ENCODE data around the gene SARNP.

Gene SARNP

DNA sequence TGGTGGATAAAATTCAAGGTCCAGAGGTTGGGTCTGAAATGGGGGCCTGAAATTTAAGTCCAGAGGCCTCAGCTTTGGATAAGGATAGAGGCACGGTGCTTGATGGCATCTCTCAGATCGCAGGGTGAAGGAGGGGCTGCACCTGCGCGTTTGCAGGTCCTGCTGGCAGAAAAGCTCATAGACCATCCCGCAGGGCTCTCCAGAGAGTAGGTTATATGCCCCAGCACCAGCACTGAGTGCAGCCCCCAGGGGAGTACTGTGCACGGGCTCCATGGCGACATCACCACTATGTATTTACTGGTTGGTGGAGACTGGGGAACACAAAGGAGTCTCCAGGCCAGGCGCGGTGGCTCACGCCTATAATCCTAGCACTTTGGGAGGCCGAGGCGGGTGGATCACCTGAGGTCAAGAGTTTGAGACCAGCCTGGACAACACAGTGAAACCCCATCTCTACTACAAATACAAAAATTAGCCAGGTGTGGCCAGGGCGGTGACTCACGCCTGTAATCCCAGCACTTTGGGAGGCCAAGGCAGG, 84.4 kb downstream of the SARNP start:
- no peak for DNase-seq (ENCODE audit: low spot score)
- TF ChIP-seq, protein P1, sequence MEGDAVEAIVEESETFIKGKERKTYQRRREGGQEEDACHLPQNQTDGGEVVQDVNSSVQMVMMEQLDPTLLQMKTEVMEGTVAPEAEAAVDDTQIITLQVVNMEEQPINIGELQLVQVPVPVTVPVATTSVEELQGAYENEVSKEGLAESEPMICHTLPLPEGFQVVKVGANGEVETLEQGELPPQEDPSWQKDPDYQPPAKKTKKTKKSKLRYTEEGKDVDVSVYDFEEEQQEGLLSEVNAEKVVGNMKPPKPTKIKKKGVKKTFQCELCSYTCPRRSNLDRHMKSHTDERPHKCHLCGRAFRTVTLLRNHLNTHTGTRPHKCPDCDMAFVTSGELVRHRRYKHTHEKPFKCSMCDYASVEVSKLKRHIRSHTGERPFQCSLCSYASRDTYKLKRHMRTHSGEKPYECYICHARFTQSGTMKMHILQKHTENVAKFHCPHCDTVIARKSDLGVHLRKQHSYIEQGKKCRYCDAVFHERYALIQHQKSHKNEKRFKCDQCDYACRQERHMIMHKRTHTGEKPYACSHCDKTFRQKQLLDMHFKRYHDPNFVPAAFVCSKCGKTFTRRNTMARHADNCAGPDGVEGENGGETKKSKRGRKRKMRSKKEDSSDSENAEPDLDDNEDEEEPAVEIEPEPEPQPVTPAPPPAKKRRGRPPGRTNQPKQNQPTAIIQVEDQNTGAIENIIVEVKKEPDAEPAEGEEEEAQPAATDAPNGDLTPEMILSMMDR (IDR thresholded peaks at IDR 0.05; ENCODE audit: extremely low read depth, missing control alignments) = no peak

DNA sequence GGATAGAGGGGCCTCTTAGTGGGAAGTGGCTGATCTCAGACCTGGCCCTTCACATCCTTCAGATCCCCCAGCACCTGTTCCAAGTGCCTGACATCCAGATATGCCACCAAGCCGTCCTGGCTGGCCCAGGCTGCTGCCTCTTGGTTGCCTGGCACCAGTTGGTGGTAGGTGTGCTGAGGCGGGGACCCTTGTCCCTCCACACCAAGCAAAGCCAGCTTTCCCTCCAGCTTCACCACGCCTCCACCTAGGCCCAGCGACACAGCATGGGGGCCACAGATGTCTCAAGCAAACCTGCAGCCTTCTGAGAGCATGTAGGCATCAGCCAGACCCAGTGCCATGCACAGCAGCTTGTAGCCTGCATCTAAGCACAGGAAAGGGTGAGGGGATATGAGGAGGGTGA, 85.2 kb downstream of the SARNP start:
- TF ChIP-seq, protein P1 (IDR thresholded peaks at IDR 0.05; ENCODE audit: extremely low read depth, missing control alignments) = no peak
- DNase-seq (ENCODE audit: low spot score) = no peak

DNA sequence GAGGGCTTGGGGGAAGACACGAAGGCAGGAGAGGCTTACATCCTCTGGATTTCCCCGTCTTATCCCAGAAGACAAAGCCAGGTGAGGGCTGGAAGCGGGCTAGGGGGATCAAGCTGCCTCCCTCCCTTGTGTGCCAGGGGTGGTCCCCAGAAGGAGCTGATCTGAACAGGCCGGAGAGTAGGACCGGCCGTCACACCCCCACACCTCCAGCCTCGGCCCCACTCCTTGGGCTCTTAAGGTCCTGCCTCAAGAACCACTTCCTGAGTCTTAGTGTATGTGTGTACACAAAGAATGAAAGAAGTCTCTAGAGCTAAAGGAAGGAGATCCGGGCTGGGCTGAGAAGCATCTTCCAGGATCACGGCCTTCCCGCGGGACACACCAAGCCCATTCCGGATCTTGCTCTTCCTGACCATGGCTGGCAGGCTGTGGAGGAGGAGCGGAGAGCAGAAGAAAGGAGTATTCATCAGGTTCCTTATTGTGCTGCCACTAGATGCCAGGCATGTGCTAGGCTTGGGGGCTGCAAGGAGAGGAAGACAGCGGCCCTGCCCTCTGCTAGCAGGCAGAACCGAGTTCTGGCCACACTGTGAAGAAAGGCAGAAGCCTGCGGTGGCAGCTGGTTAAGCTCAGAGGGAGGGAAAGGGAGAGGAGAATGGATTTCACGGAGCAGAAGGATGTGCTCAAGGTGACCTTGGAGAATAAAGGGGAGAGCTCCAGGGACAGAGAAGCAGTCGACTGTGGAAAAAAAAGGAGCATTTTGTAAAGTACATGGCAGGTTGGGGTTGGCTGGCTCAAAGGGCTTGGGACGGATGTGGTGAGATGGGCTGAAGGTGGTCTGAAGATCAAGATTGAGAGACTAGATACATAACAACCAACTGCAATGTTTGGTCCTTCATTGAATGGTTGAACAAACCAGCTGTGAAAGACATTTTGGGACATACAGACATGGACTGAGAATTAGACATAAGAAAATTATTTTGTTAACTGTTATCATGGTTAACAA, 87.4 kb downstream of the SARNP start:
- DNase-seq (ENCODE audit: low spot score) = peak; percentile 75
- TF ChIP-seq, protein P1 (IDR thresholded peaks at IDR 0.05; ENCODE audit: extremely low read depth, missing control alignments) = no peak

DNA sequence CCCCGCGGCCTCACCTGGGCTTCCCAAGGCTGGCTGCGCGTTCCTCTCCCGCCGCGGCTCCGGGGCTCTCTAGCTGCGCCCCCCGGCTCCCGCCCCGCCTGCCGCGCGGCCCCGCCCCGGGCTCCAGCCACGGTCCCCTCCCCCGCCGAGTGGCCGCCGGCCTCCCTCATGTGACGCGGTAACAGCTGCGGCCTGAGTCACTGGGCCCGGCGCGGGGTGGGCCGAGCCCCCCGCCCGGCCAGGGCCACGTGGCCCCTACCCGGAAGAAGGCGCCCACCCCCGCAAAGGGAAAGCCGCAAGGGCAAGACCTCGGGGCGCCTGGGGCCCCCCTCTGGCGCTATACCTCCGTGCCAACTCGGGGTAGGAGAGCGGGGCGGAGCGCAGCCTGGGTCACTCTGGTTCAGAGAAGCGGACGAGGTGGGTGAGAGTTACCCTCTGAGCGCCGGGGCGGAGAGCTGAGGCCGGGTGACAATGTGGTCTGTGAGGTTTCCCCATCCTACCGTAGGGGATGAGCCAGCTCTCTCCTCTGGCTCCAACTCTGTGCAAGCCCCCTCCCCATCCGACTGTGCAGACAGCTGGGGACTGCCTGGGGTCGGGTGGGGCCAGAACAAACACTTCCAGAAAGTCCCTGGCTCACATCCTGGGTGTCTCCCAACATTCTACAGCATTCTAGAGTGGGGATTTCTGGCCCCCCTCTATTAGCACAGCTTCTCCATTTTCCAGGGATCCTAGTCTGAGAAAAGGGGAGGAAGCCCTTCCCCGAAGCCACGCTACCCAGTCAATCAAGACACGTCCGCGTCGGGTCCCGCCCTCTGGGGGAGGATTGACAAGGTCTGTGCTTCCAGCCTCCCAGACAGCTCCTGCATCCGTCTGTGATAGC, 88.3 kb downstream of the SARNP start, which contains the start of gene CD63:
TSS of gene CD63 (minus strand) at position 71 of the 880 bp plus-strand sequence. CDS start 668 bp downstream, outside the sequence.
- TF ChIP-seq, protein P1 (IDR thresholded peaks at IDR 0.05; ENCODE audit: extremely low read depth, missing control alignments) = no peak
- peak; percentile 98 for DNase-seq (ENCODE audit: low spot score)

DNA sequence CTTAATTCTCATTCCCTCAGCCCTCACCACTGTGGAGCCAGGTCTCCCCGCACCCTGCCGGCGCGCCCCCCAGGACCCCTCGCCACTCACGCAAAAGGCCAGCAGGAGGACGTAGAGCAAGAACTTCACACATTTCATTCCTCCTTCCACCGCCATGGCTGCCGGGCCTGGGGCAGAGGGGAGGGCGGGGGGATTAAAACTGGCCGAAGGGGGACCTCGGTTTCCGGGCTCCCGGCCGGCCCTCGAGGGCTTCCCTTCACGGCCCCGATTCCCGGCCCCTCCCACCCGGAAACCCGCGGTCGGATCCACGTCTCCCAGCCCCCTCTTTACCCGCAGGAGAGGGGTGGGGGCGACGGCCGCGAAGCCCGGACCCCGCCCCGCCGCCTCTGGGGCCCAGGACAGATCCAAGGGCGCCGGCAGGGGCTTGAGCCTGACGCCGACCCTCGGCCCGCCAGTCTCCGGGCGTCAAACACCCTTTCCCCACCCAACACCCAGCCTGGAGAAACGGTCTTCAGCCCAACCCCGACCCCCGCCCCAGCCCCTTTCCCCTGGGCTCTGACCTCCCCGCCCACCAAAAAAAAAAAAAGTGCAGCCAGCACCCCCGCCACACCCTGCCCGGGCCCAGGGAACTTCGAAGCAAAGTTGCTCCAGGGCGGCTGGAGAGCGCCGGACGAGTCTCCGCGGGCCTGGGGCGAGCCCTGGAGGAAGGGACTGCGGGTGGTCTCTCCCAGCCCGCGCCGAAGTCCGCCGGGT, 89.2 kb downstream of the SARNP start:
- TF ChIP-seq, protein P1 (IDR thresholded peaks at IDR 0.05; ENCODE audit: extremely low read depth, missing control alignments) = no peak
- no peak for DNase-seq (ENCODE audit: low spot score)

DNA sequence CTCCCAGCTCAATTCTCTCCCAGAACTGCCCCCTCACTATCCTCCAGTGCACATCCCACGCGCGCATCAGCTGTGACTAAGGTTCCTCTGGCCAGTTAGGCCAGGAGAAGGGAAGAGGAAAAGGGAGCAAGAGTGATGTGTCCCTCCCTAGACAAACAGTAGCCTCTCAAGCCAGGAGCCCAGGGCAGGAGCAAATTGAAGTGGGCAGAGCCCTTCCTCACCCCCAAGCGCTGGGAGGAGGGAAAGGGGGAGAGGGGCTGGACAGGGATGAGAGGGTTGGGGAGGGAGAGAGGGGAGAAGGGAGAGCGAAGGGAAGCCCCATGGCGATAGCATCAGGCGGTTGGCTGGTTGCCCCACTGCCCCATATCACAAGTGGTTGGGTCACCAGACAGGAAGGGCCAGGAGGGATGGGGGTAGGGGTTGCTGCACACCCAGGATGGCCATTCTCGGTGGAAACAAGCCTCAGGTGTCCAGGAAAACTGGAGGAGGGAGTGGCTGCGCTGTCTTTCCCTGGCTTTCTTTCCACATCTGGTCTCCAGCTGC, 89.8 kb downstream of the SARNP start:
- no peak for DNase-seq (ENCODE audit: low spot score)
- TF ChIP-seq, protein P1 (IDR thresholded peaks at IDR 0.05; ENCODE audit: extremely low read depth, missing control alignments) = no peak
